Activated CD4-positive, alpha-beta T cell treated with anti-CD3 and anti-CD28 coated beads, Interleukin-2, amount 50 U/mL, for 48 hours (primary cell): ENCODE measurements around the gene SCG5.
A peak's percentile ranks its signal among the peaks of the same experiment; 100 is the strongest.

Experiments
- DNase-seq, 2 experiments: peaks; one replicate each; pipeline ENCODE4 v3.0.0-alpha.2; 2020

The SCG5 gene

DNA sequence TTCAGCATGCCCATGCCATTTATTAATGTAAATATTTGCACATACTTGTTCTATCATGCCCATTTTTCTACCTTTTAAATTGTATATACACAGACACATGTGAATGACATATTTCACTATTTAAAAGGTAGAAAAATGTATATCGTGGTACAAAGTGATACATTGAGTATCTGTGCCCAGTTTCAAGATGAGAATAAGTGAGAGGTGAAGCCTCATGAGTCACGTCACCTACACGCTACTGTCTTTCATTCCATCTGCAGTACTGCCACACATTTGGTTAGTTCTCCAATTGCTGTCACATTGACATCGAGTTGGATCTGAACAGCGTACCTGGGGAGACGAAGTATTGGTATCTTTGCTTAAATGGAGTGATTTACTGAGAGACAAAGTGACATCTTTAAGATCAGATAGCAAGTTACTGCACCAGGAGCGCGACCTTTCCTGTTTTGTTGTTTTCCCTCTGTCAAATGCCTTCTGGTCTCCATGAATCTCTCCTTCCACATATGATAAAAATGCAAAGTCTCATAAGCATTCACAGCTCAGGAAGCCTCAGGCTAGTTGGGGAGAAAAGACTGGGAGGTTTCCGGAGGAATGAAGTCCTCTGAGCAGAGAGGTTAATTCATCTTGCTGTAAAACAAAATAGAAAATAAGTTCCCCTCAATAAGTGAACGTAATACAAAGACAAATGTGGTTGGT, 88.3 kb downstream of the SCG5 start:
- no peak for DNase-seq

DNA sequence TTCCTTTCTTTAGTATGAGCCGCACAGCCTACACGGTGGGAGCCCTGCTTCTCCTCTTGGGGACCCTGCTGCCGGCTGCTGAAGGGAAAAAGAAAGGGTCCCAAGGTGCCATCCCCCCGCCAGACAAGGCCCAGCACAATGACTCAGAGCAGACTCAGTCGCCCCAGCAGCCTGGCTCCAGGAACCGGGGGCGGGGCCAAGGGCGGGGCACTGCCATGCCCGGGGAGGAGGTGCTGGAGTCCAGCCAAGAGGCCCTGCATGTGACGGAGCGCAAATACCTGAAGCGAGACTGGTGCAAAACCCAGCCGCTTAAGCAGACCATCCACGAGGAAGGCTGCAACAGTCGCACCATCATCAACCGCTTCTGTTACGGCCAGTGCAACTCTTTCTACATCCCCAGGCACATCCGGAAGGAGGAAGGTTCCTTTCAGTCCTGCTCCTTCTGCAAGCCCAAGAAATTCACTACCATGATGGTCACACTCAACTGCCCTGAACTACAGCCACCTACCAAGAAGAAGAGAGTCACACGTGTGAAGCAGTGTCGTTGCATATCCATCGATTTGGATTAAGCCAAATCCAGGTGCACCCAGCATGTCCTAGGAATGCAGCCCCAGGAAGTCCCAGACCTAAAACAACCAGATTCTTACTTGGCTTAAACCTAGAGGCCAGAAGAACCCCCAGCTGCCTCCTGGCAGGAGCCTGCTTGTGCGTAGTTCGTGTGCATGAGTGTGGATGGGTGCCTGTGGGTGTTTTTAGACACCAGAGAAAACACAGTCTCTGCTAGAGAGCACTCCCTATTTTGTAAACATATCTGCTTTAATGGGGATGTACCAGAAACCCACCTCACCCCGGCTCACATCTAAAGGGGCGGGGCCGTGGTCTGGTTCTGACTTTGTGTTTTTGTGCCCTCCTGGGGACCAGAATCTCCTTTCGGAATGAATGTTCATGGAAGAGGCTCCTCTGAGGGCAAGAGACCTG, 89.5 kb downstream of the SCG5 start:
- peak in 1 of 2 experiments; percentile 19 for DNase-seq

DNA sequence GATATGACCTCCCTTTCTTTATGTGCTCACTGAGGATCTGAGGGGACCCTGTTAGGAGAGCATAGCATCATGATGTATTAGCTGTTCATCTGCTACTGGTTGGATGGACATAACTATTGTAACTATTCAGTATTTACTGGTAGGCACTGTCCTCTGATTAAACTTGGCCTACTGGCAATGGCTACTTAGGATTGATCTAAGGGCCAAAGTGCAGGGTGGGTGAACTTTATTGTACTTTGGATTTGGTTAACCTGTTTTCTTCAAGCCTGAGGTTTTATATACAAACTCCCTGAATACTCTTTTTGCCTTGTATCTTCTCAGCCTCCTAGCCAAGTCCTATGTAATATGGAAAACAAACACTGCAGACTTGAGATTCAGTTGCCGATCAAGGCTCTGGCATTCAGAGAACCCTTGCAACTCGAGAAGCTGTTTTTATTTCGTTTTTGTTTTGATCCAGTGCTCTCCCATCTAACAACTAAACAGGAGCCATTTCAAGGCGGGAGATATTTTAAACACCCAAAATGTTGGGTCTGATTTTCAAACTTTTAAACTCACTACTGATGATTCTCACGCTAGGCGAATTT, 91.2 kb downstream of the SCG5 start:
- DNase-seq = no peak

DNA sequence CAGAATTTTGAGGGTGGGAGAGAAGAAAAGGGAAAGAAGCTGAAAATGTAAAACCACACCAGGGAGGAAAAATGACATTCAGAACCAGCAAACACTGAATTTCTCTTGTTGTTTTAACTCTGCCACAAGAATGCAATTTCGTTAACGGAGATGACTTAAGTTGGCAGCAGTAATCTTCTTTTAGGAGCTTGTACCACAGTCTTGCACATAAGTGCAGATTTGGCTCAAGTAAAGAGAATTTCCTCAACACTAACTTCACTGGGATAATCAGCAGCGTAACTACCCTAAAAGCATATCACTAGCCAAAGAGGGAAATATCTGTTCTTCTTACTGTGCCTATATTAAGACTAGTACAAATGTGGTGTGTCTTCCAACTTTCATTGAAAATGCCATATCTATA, 91.8 kb downstream of the SCG5 start:
- no peak for DNase-seq

DNA sequence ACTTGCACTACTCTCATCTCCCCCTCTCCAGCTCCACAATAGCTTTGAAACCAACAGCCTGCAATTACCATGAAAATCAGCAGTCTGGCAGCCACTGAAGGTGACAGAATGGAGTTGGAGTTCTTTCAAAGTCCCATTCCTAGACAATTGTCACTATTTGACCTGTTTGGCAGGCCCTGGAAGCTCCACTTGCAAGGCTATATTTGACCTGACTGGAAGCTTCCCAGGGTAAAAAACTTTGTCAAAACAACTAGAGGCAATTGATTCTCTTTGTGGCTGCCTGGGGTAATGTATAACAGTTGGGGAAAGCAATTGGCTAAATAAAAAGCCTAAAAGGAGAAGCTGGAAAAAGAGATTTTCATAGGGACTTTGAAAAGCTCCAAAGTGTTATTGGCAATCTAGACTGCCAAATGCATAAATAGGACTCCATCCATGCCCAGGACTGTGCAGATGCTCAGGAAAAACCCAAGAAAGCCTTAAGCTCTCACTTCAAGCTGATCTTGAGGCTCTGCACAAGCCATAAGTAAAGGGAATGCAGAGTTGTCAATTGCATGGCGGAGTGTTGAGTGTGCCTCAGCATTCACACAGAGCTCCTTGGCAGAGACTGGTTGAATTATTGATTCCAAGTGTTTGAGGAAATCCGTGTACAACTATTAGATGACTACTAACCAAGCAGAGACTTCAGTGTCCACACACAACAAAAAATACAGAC, 94.6 kb downstream of the SCG5 start:
- no peak for DNase-seq

DNA sequence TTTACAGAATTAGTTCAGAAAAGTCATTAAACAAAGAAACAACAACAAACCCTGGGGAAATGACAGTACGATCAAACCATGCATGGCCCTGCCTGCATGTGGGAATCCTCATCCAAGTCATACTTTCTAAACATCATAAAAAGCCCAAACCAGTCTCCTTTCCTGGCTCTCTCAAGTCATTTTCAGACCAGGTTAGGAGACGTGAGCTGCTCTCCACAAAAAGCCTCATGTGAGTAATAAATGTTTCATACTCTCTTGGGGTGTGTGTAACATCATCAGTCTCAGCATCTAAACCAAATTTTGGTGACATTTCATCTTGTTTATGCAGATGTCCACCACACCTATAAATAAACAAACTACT, 95.2 kb downstream of the SCG5 start:
- DNase-seq = no peak

DNA sequence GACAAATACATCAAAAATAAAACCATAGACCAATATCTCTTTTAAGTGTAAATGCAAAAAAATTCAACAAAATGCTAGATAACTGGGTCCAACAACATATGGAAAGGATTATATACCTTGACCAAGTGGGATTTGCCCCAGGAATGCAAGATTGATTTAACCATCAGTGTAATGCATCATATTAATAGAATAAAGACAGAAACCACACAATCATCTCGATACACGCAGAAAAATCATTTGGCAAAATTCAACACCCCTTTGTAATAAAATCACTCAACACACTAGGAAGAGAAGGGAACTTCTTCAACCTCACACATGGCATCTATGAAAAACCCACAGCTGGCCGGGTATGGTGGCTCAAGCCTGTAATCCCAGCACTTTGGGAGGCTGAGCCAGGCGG, 95.8 kb downstream of the SCG5 start:
- no peak for DNase-seq

DNA sequence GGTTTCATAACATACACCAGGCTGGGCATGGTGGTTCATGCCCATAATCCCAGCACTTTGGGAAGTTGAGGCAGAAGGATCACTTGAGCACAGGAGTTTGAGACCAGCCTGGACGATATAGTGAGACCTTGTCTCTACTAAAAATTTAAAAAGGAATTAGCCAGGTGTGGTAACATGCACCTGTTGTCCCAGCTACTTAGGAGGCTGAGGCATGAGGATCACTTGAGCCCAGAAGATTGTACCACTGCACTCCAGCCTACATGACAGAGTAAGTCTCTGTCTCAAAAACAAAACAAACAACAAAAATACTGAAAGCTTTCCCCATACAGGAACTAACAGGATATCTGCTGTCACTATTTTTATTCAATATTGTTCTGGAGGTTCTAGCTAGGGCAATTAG, 97.2 kb downstream of the SCG5 start:
- DNase-seq = no peak

DNA sequence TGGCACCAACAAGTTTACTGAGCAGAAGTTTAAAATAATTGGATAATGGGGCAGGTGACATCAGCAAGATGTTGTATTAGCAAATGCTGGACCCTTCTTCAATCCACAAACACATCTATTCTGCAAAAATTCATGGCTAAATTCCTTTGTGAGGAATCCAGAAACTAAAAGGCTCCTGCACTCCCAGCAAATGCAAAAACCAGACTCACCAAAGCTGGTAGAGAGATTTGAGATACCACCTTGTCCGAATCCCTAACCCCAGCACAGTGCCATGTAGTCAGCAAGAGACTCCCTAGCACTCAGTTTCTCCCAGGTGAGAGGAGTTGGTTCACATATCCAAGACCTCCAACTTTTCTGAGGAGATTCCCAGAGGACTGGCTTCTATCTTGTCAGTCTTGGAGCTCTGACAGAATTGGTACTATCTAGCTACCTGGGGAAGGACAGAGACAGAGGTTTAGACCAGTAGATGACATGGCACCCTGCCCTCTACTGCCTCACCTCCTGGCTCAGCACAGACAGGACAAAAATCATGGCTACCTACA, 98.1 kb downstream of the SCG5 start:
- DNase-seq = no peak

DNA sequence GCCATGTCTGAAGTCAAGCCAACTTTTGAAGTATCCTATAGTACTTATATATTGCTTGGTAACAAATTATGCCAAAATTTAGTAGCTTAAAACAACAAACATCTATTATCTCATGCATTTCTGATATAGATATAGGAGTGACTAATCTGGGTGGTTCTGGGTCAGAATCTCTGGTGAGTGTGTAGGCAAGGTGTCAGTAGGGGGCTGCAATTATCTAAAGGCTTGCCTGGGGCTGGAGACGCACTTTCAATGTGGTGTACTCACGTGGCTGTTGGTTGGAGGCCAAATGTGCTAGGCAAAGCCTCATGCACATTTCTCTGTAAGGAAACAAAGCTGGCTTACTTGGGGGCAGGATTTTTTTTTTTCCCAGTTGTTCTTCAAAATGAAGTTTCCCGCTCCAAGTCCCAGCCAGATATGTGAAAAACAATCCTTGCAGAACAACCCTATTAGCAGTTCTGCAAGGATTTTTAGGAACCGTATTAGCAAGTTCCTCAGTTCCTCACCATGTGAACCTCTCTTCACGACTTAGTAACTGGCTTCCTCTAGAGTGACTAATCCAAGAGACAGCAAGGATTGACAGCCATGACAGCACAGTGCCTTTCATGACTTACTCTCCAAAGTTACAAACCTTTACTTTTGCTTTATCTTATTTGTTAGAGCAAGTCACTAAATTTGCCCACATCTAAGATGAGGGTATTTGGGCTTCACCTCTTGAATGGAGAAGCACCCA, 102.1 kb downstream of the SCG5 start:
- DNase-seq = no peak

DNA sequence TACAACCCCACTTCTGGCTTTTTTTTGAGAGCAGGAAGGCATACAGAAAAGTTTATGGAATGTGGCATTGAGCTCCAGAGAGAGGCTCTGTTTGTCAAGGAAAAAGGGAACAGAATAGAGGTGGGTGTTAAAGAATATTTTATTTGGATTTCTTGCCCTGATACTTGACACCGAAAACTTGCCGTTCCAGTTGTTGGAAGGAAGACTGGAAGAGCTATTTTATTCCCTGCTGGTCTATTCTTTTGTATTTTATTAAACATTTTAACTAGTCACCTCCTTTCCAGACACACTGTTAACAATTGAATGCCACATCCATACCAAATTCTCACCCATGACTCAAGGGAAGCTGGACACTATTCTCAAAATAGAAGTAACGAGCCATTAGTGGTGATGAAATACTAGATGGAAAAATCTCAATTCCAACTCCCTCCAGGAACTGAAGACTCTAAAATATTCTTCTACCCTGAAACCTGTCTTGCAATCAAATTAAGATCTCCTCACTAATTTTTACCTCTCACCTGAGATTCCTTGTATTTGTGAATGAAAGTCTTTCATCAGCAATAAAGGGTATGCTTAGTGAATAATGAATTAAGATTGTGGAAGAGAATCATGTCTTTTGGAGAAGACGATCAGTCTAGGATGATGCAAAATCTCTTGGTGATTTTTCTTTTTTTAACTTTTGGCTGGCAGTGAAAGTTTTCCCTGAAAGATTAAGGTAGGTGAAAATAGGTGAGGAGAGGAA, 104.8 kb downstream of the SCG5 start:
- DNase-seq = no peak
